ENCODE data around the gene TMEM186. TPM values are rescaled to one million over a fixed set of nuclear protein-coding genes. Genes with fewer than 3 reads are reported as not detected.

TMEM186 gene
- total and polyA plus RNA-seq, 2 of the 8 experiments (the other 6 are each of a cell fraction or from before 2014, with no cell fraction given), result 13.1 TPM

- FAIRE-seq, result no peak
- WGBS, 2 experiments (ENCODE audit: extremely low coverage in 1 of 2, insufficient coverage in 1 of 2, insufficient read length in 1 of 2, insufficient replicate concordance in 2 of 2, low coverage in 1 of 2, low lambda C conversion rate in 2 of 2, missing lambda C conversion rate in 1 of 2), result 75% methylated on average over 12 of the region's 12 CpGs; no CpG with 5 or more reads in 1 of the 2 experiments
- Histone ChIP-seq H3K9me3 (ENCODE audit: insufficient read depth in 2 of 2, low read depth in 1 of 2, low read length in 1 of 2) (no peaks in the 10 kb centered on the region), H3K23me2 (ENCODE audit: low read depth, low read length) (no peaks in the 10 kb centered on the region), H2BK20ac (ENCODE audit: low read length) (no peak overlapping the region), H2BK5ac (ENCODE audit: low read depth, low read length) (no peak overlapping the region), H4K5ac (ENCODE audit: insufficient read length, low read depth, low read length) (no peak overlapping the region), H3K56ac (replicated peaks; ENCODE audit: insufficient read length, low read depth, low read length) (no peak overlapping the region), H2AFZ (ENCODE audit: low read length) (no peak overlapping the region), H3K9ac (replicated peaks in 1 of 4; ENCODE audit: extremely low read depth in 1 of 4, low read depth in 3 of 4, low read length in 3 of 4) (no peak overlapping the region; a peak in 1 of 7 replicates), H3K18ac (ENCODE audit: extremely low read depth, low read length) (no peak overlapping the region), H3K27me3 (replicated peaks in 1 of 4; ENCODE audit: control insufficient read depth in 3 of 4, extremely low read depth in 1 of 4, insufficient read depth in 3 of 4, low read length in 3 of 4) (no peaks in the 10 kb centered on the region), H3K27ac (ENCODE audit: low read depth, low read length) (no peak overlapping the region), H3K14ac (ENCODE audit: insufficient read length) (no peak overlapping the region), H4K20me1 (replicated peaks in 1 of 2; ENCODE audit: control insufficient read depth in 1 of 2, insufficient read depth in 2 of 2, low read length in 2 of 2) (peaks cover 0 to 4% of the 10 kb centered on the region in 2 experiments), H3K23ac (ENCODE audit: insufficient read length) (no peak overlapping the region), H3K79me1 (ENCODE audit: low read depth, low read length) (no peaks in the 10 kb centered on the region; the same call in 1 of the 2 replicates), H2AK5ac (ENCODE audit: low read depth, low read length) (no peak overlapping the region), H3K4me3 (ENCODE audit: extremely low read depth in 1 of 4, insufficient read depth in 2 of 4, low read depth in 3 of 4, low read length in 4 of 4) (no peak overlapping the region), H3K4me1 (replicated peaks in 1 of 4; ENCODE audit: control insufficient read depth in 3 of 4, insufficient read depth in 4 of 4, low read length in 3 of 4) (no peaks in the 10 kb centered on the region), H2BK12ac (ENCODE audit: low read depth, low read length) (no peak overlapping the region), H3K79me2 (ENCODE audit: control insufficient read depth in 1 of 2, insufficient read depth in 2 of 2, low read length in 2 of 2) (no peaks in the 10 kb centered on the region), H2BK120ac (replicated peaks; ENCODE audit: low read depth, low read length) (no peak overlapping the region), H2BK15ac (ENCODE audit: low read length) (no peak overlapping the region), H3K36me3 (ENCODE audit: control insufficient read depth in 2 of 4, insufficient read depth in 4 of 4, low read length in 3 of 4) (peaks cover 37 to 86% (median 66%) of the 10 kb centered on the region in 4 experiments), H3K4ac (replicated peaks; ENCODE audit: insufficient read length, low read depth, low read length) (no peak overlapping the region), H4K8ac (ENCODE audit: extremely low read depth, insufficient read depth, low read length) (no peak overlapping the region), H3K4me2 (ENCODE audit: insufficient read depth in 1 of 2, low read depth in 2 of 2, low read length in 2 of 2) (no peak overlapping the region), H4K91ac (replicated peaks; ENCODE audit: insufficient read length, low read length) (no peak overlapping the region)
- ChIA-PET CTCF (ENCODE audit: partially characterized antibody) (interaction anchor here (0.6 to 1.1 kb wide), 3 partner anchors 9 to 134 kb away, joined by 3 read pairs; partner anchors contain the start of genes PMM2 and TMEM186), POLR2A (ENCODE audit: partially characterized antibody) (interaction anchor here (1.0 to 1.2 kb wide), 2 partner anchors 9 to 14 kb away, joined by 3 to 4 read pairs; partner anchors contain the start of gene PMM2)
- DNase-seq (ENCODE audit: low read depth in 1 of 2, low spot score in 2 of 2), result no peak
- TF ChIP-seq CHD2 (IDR thresholded peaks at IDR 0.05; ENCODE audit: low read length) (no peak), TAF7 (optimal IDR thresholded peaks at IDR 0.05; ENCODE audit: borderline replicate concordance, low read depth, low read length) (no peak), JUN (IDR thresholded peaks at IDR 0.05; ENCODE audit: low read depth, low read length) (no peak), CBX8 (IDR thresholded peaks at IDR 0.05; ENCODE audit: borderline replicate concordance, low read depth, low read length) (no peak), CHD1 (IDR thresholded peaks at IDR 0.05; ENCODE audit: low read depth, low read length) (no peak), ASH2L (IDR thresholded peaks at IDR 0.05; ENCODE audit: low read length) (no peak)
- TF ChIP-seq, protein P1, sequence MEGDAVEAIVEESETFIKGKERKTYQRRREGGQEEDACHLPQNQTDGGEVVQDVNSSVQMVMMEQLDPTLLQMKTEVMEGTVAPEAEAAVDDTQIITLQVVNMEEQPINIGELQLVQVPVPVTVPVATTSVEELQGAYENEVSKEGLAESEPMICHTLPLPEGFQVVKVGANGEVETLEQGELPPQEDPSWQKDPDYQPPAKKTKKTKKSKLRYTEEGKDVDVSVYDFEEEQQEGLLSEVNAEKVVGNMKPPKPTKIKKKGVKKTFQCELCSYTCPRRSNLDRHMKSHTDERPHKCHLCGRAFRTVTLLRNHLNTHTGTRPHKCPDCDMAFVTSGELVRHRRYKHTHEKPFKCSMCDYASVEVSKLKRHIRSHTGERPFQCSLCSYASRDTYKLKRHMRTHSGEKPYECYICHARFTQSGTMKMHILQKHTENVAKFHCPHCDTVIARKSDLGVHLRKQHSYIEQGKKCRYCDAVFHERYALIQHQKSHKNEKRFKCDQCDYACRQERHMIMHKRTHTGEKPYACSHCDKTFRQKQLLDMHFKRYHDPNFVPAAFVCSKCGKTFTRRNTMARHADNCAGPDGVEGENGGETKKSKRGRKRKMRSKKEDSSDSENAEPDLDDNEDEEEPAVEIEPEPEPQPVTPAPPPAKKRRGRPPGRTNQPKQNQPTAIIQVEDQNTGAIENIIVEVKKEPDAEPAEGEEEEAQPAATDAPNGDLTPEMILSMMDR (IDR thresholded peaks at IDR 0.05; ENCODE audit: control extremely low read depth in 1 of 3, insufficient read depth in 1 of 3, low read depth in 1 of 3, low read length in 3 of 3), result no peak
- TF ChIP-seq, protein P2, sequence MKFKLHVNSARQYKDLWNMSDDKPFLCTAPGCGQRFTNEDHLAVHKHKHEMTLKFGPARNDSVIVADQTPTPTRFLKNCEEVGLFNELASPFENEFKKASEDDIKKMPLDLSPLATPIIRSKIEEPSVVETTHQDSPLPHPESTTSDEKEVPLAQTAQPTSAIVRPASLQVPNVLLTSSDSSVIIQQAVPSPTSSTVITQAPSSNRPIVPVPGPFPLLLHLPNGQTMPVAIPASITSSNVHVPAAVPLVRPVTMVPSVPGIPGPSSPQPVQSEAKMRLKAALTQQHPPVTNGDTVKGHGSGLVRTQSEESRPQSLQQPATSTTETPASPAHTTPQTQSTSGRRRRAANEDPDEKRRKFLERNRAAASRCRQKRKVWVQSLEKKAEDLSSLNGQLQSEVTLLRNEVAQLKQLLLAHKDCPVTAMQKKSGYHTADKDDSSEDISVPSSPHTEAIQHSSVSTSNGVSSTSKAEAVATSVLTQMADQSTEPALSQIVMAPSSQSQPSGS (IDR thresholded peaks at IDR 0.05; ENCODE audit: low read length), result no peak
Observed at GRCh38 chr16:8812162-8812843, 14.9 kb upstream of the TMEM186 start.

Data from H1 (cell line).